Skeletal muscle satellite cell (primary cell): ENCODE measurements around the gene NDUFA11.
"Not testable (repeated sequence)": the region's sequence is repeated elsewhere in the genome, so short reads cannot be mapped to it uniquely, and the experiment has no call there.

Source experiments
- H3K27me3 ChIP-seq: 2 replicates; pipeline ENCODE4 v1.7.0; 2013; ENCODE audit warnings: low read length; ENCODE audit not compliant: control insufficient read depth, insufficient read depth
- H3K36me3 ChIP-seq: 2 replicates; pipeline ENCODE4 v1.7.0; 2013; ENCODE audit warnings: mild to moderate bottlenecking, control low read depth, low read length; ENCODE audit not compliant: insufficient read depth
- H3K4me1 ChIP-seq: 2 replicates; pipeline ENCODE4 v1.7.0; 2013; ENCODE audit warnings: low read length; ENCODE audit not compliant: control insufficient read depth, insufficient read depth
- H3K4me2 ChIP-seq: 2 replicates; pipeline ENCODE4 v1.7.0; 2013; ENCODE audit warnings: mild to moderate bottlenecking, low read length
- H3K4me3 ChIP-seq: 2 replicates; pipeline ENCODE4 v1.7.0; 2013; ENCODE audit warnings: low read length
- H3K9ac ChIP-seq: 2 replicates; pipeline ENCODE4 v1.7.0; 2013; ENCODE audit warnings: mild to moderate bottlenecking, low read depth, low read length, moderate library complexity
- H3K9me3 ChIP-seq: replicated peaks from 2 replicates; pipeline ENCODE4 v1.7.0; 2013; ENCODE audit warnings: mild to moderate bottlenecking, control low read depth, low read length

The NDUFA11 gene

GRCh38 chr19:5857203-5858081, 46.1 kb downstream of the NDUFA11 start:
- Histone ChIP-seq H3K4me3 (no peak overlapping the region), H3K9me3 (no peaks in the 10 kb centered on the region), H3K27me3 (peaks cover 56% of the 10 kb centered on the region), H3K9ac (no peak overlapping the region), H3K4me2 (no peak overlapping the region), H3K36me3 (no peaks in the 10 kb centered on the region), H3K4me1 (no peaks in the 10 kb centered on the region)

GRCh38 chr19:5855151-5855550, 48.4 kb downstream of the NDUFA11 start:
- not testable (repeated sequence) for H3K36me3 ChIP-seq, H3K4me2 ChIP-seq, H3K9ac ChIP-seq, H3K4me1 ChIP-seq, H3K4me3 ChIP-seq, H3K9me3 ChIP-seq
- peaks cover 59% of the 10 kb centered on the region for H3K27me3 ChIP-seq

GRCh38 chr19:5854121-5854520, 49.5 kb downstream of the NDUFA11 start:
- not testable (repeated sequence) for H3K4me1 ChIP-seq, H3K36me3 ChIP-seq, H3K4me3 ChIP-seq, H3K4me2 ChIP-seq, H3K9me3 ChIP-seq, H3K9ac ChIP-seq
- H3K27me3 ChIP-seq = peaks cover 56% of the 10 kb centered on the region

GRCh38 chr19:5851302-5851701, 52.3 kb downstream of the NDUFA11 start, which contains the start of gene FUT3:
Gene FUT3 (minus strand): TSS chr19:5851449.
- H3K4me2 ChIP-seq = no peak within 1 kb of the TSS
- H3K4me3 ChIP-seq = no peak within 1 kb of the TSS
- no peak within 1 kb of the TSS for H3K9ac ChIP-seq
- H3K9me3 ChIP-seq = no peaks in the 10 kb centered on the region
- no peaks in the 10 kb centered on the region for H3K36me3 ChIP-seq
- peaks cover 7% of the 10 kb centered on the region for H3K4me1 ChIP-seq
- H3K27me3 ChIP-seq = peaks cover 44% of the 10 kb centered on the region

GRCh38 chr19:5850743-5851293, 52.8 kb downstream of the NDUFA11 start:
- H3K36me3 ChIP-seq = no peaks in the 10 kb centered on the region
- H3K4me1 ChIP-seq = peaks cover 7% of the 10 kb centered on the region
- no peaks in the 10 kb centered on the region for H3K9me3 ChIP-seq
- H3K9ac ChIP-seq = no peak overlapping the region
- H3K4me3 ChIP-seq = no peak overlapping the region
- H3K4me2 ChIP-seq = no peak overlapping the region
- peaks cover 39% of the 10 kb centered on the region for H3K27me3 ChIP-seq

- no peaks in the 10 kb centered on the region for H3K36me3 ChIP-seq
- no peak overlapping the region for H3K4me3 ChIP-seq
Observed at GRCh38 chr19:5850189-5850588, 53.4 kb downstream of the NDUFA11 start.

GRCh38 chr19:5848621-5849020, 55.0 kb downstream of the NDUFA11 start:
- not testable (repeated sequence) for H3K9me3 ChIP-seq, H3K36me3 ChIP-seq, H3K4me1 ChIP-seq, H3K9ac ChIP-seq, H3K4me2 ChIP-seq, H3K4me3 ChIP-seq
- H3K27me3 ChIP-seq = peaks cover 20% of the 10 kb centered on the region

More at GRCh38 chr19:5850189-5850588, 53.4 kb downstream of the NDUFA11 start:
- H3K9me3 ChIP-seq = no peaks in the 10 kb centered on the region
- H3K4me2 ChIP-seq = no peak overlapping the region
- peaks cover 7% of the 10 kb centered on the region for H3K4me1 ChIP-seq
- H3K9ac ChIP-seq = no peak overlapping the region
- peaks cover 33% of the 10 kb centered on the region for H3K27me3 ChIP-seq

- not testable (repeated sequence) for H3K4me1 ChIP-seq
- H3K27me3 ChIP-seq = peaks cover 19% of the 10 kb centered on the region
Observed at GRCh38 chr19:5847846-5848245, 55.7 kb downstream of the NDUFA11 start.

More at GRCh38 chr19:5847846-5848245, 55.7 kb downstream of the NDUFA11 start:
- H3K4me2 ChIP-seq, H3K9me3 ChIP-seq, H3K36me3 ChIP-seq, H3K9ac ChIP-seq, H3K4me3 ChIP-seq: not testable (repeated sequence)
